ENCODE data around the gene NOCT.

DNA sequence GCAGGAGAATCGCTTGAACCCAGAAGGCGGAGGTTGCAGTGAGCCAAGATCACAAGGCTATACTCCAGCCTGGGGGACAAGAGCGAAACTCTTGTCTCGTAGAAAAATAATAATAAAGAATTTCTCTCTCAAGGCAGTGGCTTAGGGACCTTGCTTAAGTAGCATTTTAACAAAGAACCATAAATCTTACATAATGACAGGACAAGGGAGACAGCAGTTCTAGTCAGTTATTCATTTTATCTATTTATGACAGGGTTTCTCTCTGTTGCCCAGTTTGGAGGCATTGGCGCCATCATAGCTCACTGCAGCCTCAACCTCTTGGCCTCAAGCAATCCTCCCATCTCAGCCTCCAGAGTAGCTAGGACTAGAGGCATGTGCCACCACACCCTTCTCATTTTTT is 31.9 kb upstream of the NOCT start:
- TF ChIP-seq CTCF (IDR thresholded peaks at IDR 0.05; ENCODE audit: low read length): no peak
- no peak for TF ChIP-seq EZH2phosphoT487 (IDR thresholded peaks at IDR 0.05; ENCODE audit: low read length)
- TF ChIP-seq EZH2 (optimal IDR thresholded peaks at IDR 0.05; ENCODE audit: low read depth, low read length): no peak

All from MM.1S (cell line).